Prostate gland (tissue), 2 donors: Measurements from ENCODE around the gene HLTF.
"Not testable (repeated sequence)": the region's sequence is repeated elsewhere in the genome, so short reads cannot be mapped to it uniquely, and the experiment has no call there.

ENCODE experiments used
- CTCF ChIP-seq, 4 experiments: fragments of 200-600 bp in 2 of 4; fragments of 450-650 bp in 2 of 4; sonication (generic) in 2 of 4; IDR thresholded peaks; 1 replicate in 3 of 4; 2 replicates in 1 of 4; pipeline ENCODE4 v1.5.1; 2016 to 2019; ENCODE audit warnings: antibody characterized with exemption in 4 of 4, mild to moderate bottlenecking in 2 of 4, moderate library complexity in 2 of 4
- POLR2A ChIP-seq: fragments of 450-650 bp; IDR thresholded peaks from one replicate; pipeline ENCODE4 v1.6.1; 2016; ENCODE audit warnings: antibody characterized with exemption, mild to moderate bottlenecking
- POLR2AphosphoS5 ChIP-seq: sonication (generic); formaldehyde crosslinking; IDR thresholded peaks from one replicate; pipeline ENCODE4 v1.6.1; 2017; ENCODE audit warnings: antibody characterized with exemption

- TF ChIP-seq POLR2A; CTCF (IDR thresholded peaks at IDR 0.05); POLR2AphosphoS5: not testable (repeated sequence)
Observed at GRCh38 chr3:149097987-149098386, 11.7 kb upstream of the HLTF start.
